Stomach (tissue), 9 donors: ENCODE data around the gene OR2AT4. TPM values are rescaled to one million over a fixed set of nuclear protein-coding genes. Genes with fewer than 3 reads are reported as not detected.
"Not testable (repeated sequence)": the region's sequence is repeated elsewhere in the genome, so short reads cannot be mapped to it uniquely, and the experiment has no call there.

Source experiments
- DNase-seq, 2 donors: peaks; one replicate each; pipeline versions ENCODE4 v3.0.0 to v3.0.0-alpha.2; 2013 to 2019
- H3K27ac ChIP-seq, 5 donors: fragments of 200-600 bp in 4 of 5; sonication (generic) in 4 of 5; one replicate each; pipeline ENCODE4 v1.5.1; 2013 to 2019; ENCODE audit warnings: mild to moderate bottlenecking in 1 of 5, moderate library complexity in 1 of 5
- H3K27me3 ChIP-seq, 3 donors: fragments of 200-600 bp; sonication (generic); one replicate each; pipeline ENCODE4 v1.5.1; 2017 to 2019; ENCODE audit warnings: mixed run types in 1 of 3
- H3K36me3 ChIP-seq, 4 donors: fragments of 200-600 bp; sonication (generic); 1 replicate in 3 of 4; 2 replicates in 1 of 4; pipeline ENCODE4 v1.5.1; 2016 to 2019
- H3K4me1 ChIP-seq, 4 donors: fragments of 200-600 bp; sonication (generic); one replicate each; pipeline ENCODE4 v1.5.1; 2016 to 2019
- H3K4me3 ChIP-seq, 4 donors: fragments of 200-600 bp; sonication (generic) in 3 of 4; one replicate each; pipeline ENCODE4 v1.5.1; 2016 to 2019; ENCODE audit warnings: mild to moderate bottlenecking in 1 of 4
- H3K9me3 ChIP-seq, 4 donors: fragments of 200-600 bp; sonication (generic); one replicate each; pipeline ENCODE4 v1.5.1; 2016 to 2019
- CTCF ChIP-seq, 7 experiments: fragments of 450-650 bp in 4 of 7; fragments of 200-600 bp in 3 of 7; sonication (generic) in 3 of 7; IDR thresholded peaks; one replicate each; pipeline ENCODE4 v1.5.1; 2016 to 2019; ENCODE audit warnings: antibody characterized with exemption in 7 of 7, control low read depth in 2 of 7, mild to moderate bottlenecking in 1 of 7
- EP300 ChIP-seq: sonication (generic); formaldehyde crosslinking; IDR thresholded peaks from one replicate; pipeline ENCODE4 v1.6.1; 2017; ENCODE audit warnings: antibody characterized with exemption
- POLR2A ChIP-seq, 4 donors: fragments of 450-650 bp; IDR thresholded peaks; one replicate each; pipeline ENCODE4 v1.6.1; 2016; ENCODE audit warnings: antibody characterized with exemption in 4 of 4, control low read depth in 2 of 4, mild to moderate bottlenecking in 1 of 4, moderate library complexity in 1 of 4
- POLR2AphosphoS5 ChIP-seq, 3 donors: sonication (generic); formaldehyde crosslinking; IDR thresholded peaks; one replicate each; pipeline ENCODE4 v1.6.1; 2016; ENCODE audit warnings: antibody characterized with exemption in 3 of 3
- WGBS, 5 donors: extraction: QIAGEN DNeasy Blood & Tissue Kit in 3 of 5; methylation state at CpG; one replicate each; pipeline versions ENCODE4 v1.1.5 to v1.1.7; 2013 to 2018; 5-methylcytosine and 5-hydroxymethylcytosine counted together
- intact Hi-C: fragments of 100-400 bp; cut with DNase I; formaldehyde crosslinking; loops from one replicate; pipeline ENCODE4 v1.15.1; 2023; ENCODE audit warnings: low total_unique reads
- polyA plus RNA-seq, 3 donors: library from polyadenylated mRNA; stranded (reverse); fragments of 200-250 nt; gene quantifications; one replicate each; pipeline ENCODE4 v1.2.3, GENCODE V29; 2013
- total RNA-seq, 5 donors: library from RNA; depleted of rRNA; stranded (reverse); fragments of >200 nt; gene quantifications; one replicate each; pipeline versions ENCODE4 v1.1.0 to v1.2.3, GENCODE V29; 2014 to 2016
- donor health status: healthy with polysubstance abuse.
- donor health status: Bipolar disorder and iron deficiency.
- donor health status: healthy.

The OR2AT4 gene
- total and polyA plus RNA-seq, 8 donors: not detected

GRCh38 chr11:75107187-75107586 lies 10.5 kb upstream of the OR2AT4 start:
- no peak for DNase-seq
- Histone ChIP-seq H3K4me3 (no peak overlapping the region), H3K9me3 (peaks cover 0 to 8% (median 3%) of the 10 kb centered on the region in 4 donors), H3K27me3 (peaks cover 0 to 7% (median 0%) of the 10 kb centered on the region in 3 donors), H3K36me3 (no peaks in the 10 kb centered on the region), H3K4me1 (no peaks in the 10 kb centered on the region), H3K27ac (no peak overlapping the region)
- TF ChIP-seq CTCF (IDR thresholded peaks at IDR 0.05): no peak
- TF ChIP-seq POLR2AphosphoS5 (IDR thresholded peaks at IDR 0.05): no peak
- no peak for TF ChIP-seq EP300
- TF ChIP-seq POLR2A (IDR thresholded peaks at IDR 0.05): no peak
- intact Hi-C loops: no loop called here
- WGBS, 5 donors: 51 to 58% (median 54%) methylated on average over 4 of the region's 4 CpGs

- H3K27ac ChIP-seq, H3K4me1 ChIP-seq, H3K4me3 ChIP-seq, H3K9me3 ChIP-seq, H3K36me3 ChIP-seq, intact Hi-C loops, DNase-seq: not testable (repeated sequence)
- peaks cover 0 to 13% (median 0%) of the 10 kb centered on the region in 3 donors for H3K27me3 ChIP-seq
- 57 to 77% (median 75%) methylated on average over 2 of the region's 2 CpGs for WGBS, 5 donors
Measured at GRCh38 chr11:75105967-75106681, 9.4 kb upstream of the OR2AT4 start.

- intact Hi-C loops: no loop called here
- no peak overlapping the region for H3K27ac ChIP-seq
- H3K9me3 ChIP-seq: no peaks in the 10 kb centered on the region
- no peaks in the 10 kb centered on the region for H3K4me1 ChIP-seq
- H3K4me3 ChIP-seq: no peak overlapping the region
- no peaks in the 10 kb centered on the region for H3K36me3 ChIP-seq
- peaks cover 0 to 13% (median 0%) of the 10 kb centered on the region in 3 donors for H3K27me3 ChIP-seq
- TF ChIP-seq POLR2AphosphoS5 (IDR thresholded peaks at IDR 0.05): no peak
- TF ChIP-seq CTCF (IDR thresholded peaks at IDR 0.05): no peak
- DNase-seq: no peak
- 46 to 65% (median 55%) methylated on average over 8 to 9 of the region's 9 CpGs for WGBS, 5 donors
Measured at GRCh38 chr11:75105462-75105925, 8.8 kb upstream of the OR2AT4 start.

DNA sequence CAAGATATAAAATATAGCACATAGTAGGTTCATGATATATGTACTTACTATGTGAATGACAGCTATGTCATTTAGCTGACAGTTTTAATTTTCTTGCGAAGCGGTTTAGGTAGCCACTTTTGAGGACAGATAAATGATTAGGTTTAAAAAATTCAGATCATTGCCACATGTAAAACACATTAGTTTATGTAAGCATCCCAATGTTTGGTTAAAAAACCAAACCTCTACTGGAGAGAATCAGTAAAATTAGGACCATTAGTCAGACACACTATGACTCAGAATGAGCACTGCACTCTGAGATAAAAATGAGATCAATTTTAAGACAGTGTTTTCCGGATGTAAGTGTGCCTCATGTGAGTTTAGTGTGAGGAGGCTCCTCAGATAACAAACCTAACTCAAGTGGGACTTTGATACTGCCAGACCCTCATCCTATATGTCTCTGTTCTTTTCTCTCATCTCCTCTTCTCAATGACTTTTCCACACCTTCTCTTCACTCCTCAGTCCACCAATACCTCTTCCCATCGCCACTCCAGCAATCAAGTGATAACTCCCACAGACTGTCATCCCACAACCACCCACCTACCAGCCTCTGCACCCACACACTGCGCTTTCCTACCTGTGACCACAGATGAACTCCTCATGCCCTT lies 6.8 kb upstream of the OR2AT4 start:
- Histone ChIP-seq H3K4me3 (no peak overlapping the region), H3K27ac (no peak overlapping the region), H3K27me3 (peaks cover 0 to 21% (median 0%) of the 10 kb centered on the region in 3 donors), H3K4me1 (no peaks in the 10 kb centered on the region), H3K36me3 (no peaks in the 10 kb centered on the region), H3K9me3 (no peaks in the 10 kb centered on the region)
- TF ChIP-seq CTCF (IDR thresholded peaks at IDR 0.05) (no peak), EP300 (no peak), POLR2A (IDR thresholded peaks at IDR 0.05) (no peak), POLR2AphosphoS5 (IDR thresholded peaks at IDR 0.05) (no peak)
- DNase-seq: no peak
- 66 to 76% (median 73%) methylated on average over 5 of the region's 5 CpGs for WGBS, 5 donors
- intact Hi-C loops: no loop called here
